GM12872 (cell line): ENCODE results near the gene HEXIM2.

ENCODE experiments used
- TF ChIP-seq, protein P1 (sequence below): IDR thresholded peaks from 3 replicates; pipeline ENCODE4 v1.5.1; 2011; ENCODE audit warnings: low read depth, mild to moderate bottlenecking, low read length, moderate library complexity; ENCODE audit not compliant: insufficient read depth

HEXIM2 gene

DNA sequence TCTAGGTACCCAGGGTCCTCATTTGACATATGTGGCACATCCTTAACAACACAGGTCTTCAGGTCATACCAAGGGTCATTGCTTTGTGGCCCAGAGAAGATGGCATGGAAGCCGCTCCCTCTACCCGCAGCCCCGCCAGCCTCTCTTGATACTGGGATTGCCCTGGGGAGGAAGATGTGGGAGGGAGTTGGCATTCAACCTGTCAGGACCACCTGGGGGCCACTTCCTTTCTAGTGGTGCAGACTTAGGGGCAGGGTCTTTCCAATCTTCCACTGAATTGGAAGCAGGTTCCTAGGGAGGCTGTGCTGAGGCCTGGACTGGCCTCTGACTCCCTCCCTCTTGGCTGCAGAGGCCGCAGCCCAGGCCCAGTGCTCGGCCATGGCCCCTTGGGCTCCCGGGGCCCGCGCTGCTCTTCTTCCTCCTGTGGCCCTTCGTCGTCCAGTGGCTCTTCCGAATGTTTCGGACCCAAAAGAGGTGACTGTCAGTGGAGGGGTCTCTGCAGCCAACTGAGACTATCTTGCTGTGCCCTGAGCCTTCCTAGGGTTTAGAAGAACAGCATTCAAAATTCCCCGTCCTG lies 18.5 kb upstream of the HEXIM2 start:
- TF ChIP-seq, protein P1, sequence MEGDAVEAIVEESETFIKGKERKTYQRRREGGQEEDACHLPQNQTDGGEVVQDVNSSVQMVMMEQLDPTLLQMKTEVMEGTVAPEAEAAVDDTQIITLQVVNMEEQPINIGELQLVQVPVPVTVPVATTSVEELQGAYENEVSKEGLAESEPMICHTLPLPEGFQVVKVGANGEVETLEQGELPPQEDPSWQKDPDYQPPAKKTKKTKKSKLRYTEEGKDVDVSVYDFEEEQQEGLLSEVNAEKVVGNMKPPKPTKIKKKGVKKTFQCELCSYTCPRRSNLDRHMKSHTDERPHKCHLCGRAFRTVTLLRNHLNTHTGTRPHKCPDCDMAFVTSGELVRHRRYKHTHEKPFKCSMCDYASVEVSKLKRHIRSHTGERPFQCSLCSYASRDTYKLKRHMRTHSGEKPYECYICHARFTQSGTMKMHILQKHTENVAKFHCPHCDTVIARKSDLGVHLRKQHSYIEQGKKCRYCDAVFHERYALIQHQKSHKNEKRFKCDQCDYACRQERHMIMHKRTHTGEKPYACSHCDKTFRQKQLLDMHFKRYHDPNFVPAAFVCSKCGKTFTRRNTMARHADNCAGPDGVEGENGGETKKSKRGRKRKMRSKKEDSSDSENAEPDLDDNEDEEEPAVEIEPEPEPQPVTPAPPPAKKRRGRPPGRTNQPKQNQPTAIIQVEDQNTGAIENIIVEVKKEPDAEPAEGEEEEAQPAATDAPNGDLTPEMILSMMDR, result no peak

DNA sequence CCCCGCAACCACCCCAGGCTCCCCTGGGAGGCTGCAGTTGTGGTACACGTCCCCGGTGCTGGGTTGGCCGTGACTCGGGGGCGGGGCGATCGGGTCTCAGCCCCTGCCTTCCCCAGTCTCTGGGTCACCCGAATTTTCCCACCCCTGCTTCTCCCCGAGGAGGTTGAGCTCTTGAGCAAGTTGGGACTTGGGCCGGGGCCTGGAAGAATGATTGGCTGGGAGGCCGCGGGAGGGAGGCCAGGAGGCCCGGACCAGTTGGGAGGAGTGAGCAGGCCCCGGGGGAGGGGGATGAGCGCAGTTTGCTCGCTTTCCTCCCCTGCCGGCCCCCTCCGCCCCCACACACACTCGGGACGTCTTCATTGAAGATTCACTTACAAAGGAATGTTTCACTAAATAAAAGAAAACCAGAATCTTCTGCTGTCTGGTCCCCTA lies 17.9 kb upstream of the HEXIM2 start:
- TF ChIP-seq, protein P1, result no peak

DNA sequence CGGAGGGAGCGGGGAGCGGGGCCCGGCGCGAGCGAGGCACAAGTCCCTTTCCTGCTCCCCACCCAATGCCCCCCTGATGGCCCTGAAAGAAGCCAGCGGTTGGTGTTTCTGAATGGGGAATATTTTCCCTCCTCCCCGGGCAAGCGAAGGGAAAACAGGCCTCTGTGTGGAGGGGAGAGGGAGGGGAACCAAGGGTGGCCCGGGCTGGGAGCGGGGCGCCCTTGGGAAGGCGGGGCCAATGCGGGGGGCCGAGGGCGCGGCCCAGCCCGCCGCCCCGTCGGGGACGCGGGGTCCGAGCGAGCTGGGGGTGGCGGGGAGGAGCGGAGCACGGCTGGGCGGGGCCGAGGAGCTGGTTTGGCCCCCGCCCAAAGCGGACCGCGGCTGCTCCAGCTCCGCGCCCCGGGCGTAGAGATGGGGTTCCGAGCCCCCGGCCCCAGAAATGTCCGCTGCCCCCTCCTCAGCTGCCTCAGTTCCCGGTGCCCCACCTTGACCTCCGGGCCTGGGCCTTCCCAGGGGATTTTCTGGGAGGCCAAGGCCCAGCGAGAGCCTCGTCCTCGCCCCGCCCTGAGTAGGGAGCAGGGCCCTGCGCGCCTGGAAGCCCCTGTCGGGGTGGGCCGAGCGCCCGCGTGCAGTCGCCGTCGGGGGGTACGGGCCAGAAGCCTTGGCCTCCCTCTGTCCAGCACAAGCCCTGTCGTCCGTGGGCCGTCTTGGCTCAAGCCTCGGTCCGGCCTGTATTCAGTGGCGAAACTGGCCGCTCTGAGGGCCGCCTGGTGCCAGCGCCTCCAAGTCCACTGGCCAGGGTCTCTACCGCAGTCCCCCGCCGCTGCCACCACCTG lies 17.3 kb upstream of the HEXIM2 start:
- TF ChIP-seq, protein P1, result no peak

DNA sequence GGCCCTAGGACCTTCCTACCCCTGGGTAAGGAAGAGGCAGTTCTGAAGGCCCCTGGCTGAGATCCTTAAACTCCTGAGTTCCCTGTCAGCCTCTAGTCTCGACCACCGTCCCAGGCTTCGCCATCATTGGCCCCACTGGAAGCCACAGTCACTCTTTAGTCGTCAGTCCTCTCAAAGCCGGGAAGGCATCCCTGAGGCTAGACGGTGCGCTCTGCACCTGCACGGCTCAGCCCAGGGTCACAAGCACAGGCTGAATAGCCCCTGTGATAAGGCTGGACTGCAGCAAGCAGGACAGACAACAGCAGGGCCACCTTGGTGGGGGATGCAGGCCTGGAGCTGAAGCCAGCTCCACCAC lies 16.7 kb upstream of the HEXIM2 start:
- TF ChIP-seq, protein P1, result no peak

DNA sequence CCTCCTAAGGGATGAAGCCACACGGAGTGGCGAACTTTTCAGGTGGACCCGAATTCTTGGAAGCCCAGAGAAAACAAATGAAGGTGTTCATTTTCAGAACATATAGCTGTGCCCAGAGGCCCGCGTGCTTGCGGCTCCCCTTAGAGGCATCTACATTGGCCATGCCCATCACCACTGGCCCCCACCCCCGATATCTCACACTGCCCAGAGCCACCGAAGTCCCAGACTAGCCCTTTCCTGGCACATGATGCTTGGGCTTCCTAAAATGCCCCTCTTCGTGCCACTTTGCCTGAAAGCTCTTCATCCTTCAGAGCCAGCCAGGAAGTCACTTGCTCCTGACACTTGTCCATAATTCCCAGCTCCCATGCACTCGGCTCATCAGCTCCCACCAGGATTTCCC lies 15.5 kb upstream of the HEXIM2 start:
- TF ChIP-seq, protein P1, result no peak

DNA sequence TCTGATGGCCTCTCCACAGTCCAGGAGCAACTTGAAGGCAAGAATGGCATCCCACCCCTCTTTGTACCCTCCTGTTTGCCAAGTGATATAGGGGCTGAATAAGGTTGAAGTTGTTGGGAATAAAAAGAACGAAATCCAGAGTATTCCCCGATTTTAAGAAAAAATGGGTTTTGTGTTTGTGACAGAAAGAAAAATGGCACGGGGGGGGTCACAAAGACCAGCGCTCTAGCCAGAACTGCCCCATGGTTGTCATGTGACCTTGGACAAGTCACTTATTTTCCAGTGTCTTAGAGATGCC lies 15.1 kb upstream of the HEXIM2 start:
- TF ChIP-seq, protein P1, result no peak

DNA sequence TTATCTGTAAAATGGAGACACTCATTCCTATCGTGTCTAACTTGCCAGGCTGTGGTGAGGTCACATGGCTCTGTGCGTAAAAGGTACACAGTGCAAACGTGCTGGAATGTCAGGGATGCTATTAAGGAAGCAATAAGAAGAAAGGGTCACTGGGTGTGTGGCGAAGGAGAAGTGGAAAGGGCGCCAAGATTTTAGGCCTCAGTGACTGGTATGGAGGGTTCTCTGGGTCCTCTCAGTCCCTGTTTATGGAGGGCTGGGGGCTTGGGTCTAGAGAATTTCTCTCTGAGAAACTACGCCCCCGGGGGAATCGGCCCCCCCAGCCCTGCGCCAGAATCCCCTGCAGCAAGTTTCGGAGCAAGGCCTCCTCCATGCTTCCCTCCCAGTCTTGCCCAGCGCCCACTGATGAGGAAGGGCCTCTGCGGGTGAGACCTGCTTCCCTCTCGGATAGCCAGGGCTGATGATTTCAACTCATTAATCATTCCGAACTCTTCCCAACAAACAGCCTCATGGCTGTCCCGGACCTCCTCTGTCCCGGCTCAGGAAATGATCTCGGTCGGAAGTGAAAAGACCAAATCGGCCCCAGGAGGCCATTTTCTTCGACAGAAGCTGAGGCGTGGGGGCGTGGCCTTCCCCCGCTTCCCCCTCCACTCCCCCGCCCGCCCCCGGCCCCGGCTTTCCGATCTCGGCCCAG lies 14.6 kb upstream of the HEXIM2 start:
- TF ChIP-seq, protein P1, result no peak
